Measurements from ENCODE around the gene PTGR3.

The PTGR3 gene

DNA sequence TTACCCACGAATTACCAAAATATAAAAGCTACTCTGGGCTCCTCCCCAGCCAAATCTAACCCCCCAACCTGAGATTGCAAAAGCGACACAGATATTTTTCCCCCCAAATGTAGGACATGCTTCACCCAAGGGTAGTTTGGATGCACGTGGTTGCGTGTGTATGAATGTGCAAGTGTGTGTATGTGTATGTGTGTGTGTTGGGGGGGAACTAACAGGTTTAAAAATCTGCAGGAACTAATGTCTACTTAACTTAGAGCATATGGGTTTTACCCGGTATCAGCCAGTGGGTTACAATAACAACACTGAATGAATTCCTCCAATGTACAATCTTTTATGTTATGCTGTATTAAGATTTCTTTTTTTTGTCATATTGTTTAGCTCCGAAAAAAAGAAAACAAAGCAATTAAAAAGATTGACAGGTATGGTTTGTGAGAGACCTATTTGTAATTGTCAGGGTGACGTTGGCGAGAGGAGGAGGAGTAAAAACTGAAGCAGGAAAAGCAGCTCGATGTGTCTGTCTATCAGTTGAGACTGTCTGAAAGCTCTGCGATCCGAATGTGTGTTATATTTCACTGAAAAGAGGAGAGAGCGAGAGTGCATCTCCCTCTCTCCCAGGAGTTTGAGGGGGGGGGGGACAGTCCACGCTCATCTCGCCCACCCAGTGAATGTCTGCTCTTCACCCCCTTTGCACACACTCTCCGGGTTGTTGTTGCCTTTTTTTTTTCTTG is 1.5 kb upstream of the PTGR3 start, which contains the start of gene TSHZ1:
Gene TSHZ1 (plus strand): TSS at position 524 of the 728 bp plus-strand sequence. CDS start 1,080 bp downstream, outside the sequence.
- CTCF ChIA-PET = interaction anchor here (0.7 to 1.1 kb wide), 3 partner anchors 266 to 558 kb away, joined by 3 to 4 read pairs (median 3); no protein-coding TSS in a partner anchor
- H3K4me3 ChIP-seq (ENCODE audit: low read depth, low read length) = peak within 1 kb of the TSS; percentile 83
- POLR2A ChIA-PET = interaction anchor here (0.5 to 0.7 kb wide), 4 partner anchors 189 to 1355 kb away, joined by 3 to 5 read pairs (median 4); no protein-coding TSS in a partner anchor
- TF ChIP-seq, protein P1, sequence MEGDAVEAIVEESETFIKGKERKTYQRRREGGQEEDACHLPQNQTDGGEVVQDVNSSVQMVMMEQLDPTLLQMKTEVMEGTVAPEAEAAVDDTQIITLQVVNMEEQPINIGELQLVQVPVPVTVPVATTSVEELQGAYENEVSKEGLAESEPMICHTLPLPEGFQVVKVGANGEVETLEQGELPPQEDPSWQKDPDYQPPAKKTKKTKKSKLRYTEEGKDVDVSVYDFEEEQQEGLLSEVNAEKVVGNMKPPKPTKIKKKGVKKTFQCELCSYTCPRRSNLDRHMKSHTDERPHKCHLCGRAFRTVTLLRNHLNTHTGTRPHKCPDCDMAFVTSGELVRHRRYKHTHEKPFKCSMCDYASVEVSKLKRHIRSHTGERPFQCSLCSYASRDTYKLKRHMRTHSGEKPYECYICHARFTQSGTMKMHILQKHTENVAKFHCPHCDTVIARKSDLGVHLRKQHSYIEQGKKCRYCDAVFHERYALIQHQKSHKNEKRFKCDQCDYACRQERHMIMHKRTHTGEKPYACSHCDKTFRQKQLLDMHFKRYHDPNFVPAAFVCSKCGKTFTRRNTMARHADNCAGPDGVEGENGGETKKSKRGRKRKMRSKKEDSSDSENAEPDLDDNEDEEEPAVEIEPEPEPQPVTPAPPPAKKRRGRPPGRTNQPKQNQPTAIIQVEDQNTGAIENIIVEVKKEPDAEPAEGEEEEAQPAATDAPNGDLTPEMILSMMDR (IDR thresholded peaks at IDR 0.05; ENCODE audit: insufficient read depth, low read length, missing control alignments) = no peak
- DNase-seq (ENCODE audit: low read depth, low spot score) = peak; percentile 44

GRCh38 chr18:75209951-75210258 is 966 bp upstream of the PTGR3 start:
- ChIA-PET CTCF (interaction anchor here (0.7 to 1.1 kb wide), 3 partner anchors 267 to 558 kb away, joined by 3 to 4 read pairs (median 3); no protein-coding TSS in a partner anchor), POLR2A (no interaction called here)
- TF ChIP-seq, protein P1 (IDR thresholded peaks at IDR 0.05; ENCODE audit: insufficient read depth, low read length, missing control alignments) = no peak
- no peak for DNase-seq (ENCODE audit: low read depth, low spot score)
- H3K4me3 ChIP-seq (ENCODE audit: low read depth, low read length) = peak overlapping the region; percentile 83

- peak overlapping the region; percentile 83 for H3K4me3 ChIP-seq (ENCODE audit: low read depth, low read length)
- ChIA-PET POLR2A (no interaction called here), CTCF (no interaction called here)
- DNase-seq (ENCODE audit: low read depth, low spot score) = no peak
- TF ChIP-seq, protein P1 (IDR thresholded peaks at IDR 0.05; ENCODE audit: insufficient read depth, low read length, missing control alignments) = no peak
Measured at GRCh38 chr18:75208836-75209128, 157 bp downstream of the PTGR3 start.

DNA sequence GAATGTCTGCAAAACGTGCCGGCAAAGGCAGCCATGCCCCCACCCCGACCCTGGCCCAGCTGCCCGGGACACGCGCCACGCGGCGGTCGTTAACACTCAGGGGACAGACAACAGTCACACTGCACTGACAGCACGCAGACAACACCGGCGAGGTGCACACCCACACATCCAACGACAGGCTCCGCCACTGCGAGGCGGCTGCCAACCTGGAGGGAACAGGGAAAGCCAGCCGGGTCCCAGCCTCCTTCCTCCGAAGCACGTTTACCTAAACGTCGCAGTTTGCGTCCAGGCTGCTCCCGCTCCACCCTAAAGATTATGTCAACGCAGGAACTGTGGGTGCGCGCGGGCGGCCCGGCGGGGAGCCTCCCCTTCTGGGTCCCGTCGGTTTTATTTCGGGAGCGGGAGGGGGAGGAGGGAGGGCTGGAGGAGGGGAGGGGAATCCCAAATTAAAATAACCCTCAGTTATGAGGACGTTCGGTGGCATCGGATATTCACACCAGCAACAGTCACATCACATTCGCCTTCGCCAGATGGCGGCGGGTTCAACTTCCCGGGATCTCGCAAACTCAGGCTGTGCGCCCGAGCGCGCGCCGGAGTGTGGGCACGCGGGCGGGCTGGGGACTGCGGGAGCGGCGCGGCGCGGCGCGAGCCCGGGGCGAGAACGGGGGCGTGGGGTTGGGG is 644 bp downstream of the PTGR3 start:
- ChIA-PET CTCF (no interaction called here), POLR2A (no interaction called here)
- H3K4me3 ChIP-seq (ENCODE audit: low read depth, low read length) = peak overlapping the region; percentile 83
- DNase-seq (ENCODE audit: low read depth, low spot score) = no peak
- TF ChIP-seq, protein P1 (IDR thresholded peaks at IDR 0.05; ENCODE audit: insufficient read depth, low read length, missing control alignments) = no peak

- POLR2A ChIA-PET = no interaction called here
- TF ChIP-seq, protein P1 (IDR thresholded peaks at IDR 0.05; ENCODE audit: insufficient read depth, low read length, missing control alignments) = no peak
- H3K4me3 ChIP-seq (ENCODE audit: low read depth, low read length) = peak overlapping the region; percentile 83
- DNase-seq (ENCODE audit: low read depth, low spot score) = no peak
- CTCF ChIA-PET = no interaction called here
Measured at GRCh38 chr18:75207310-75208154, 1.4 kb downstream of the PTGR3 start.
